HepG2 (cell line): ENCODE data around the gene CFAP221. TPM values are rescaled to one million over a fixed set of nuclear protein-coding genes. Genes with fewer than 3 reads are reported as not detected.
A peak's percentile ranks its signal among the peaks of the same experiment; 100 is the strongest.

Source experiments
- BRCA1 ChIP-seq: sonication (generic); formaldehyde crosslinking; IDR thresholded peaks from 2 replicates; pipeline ENCODE4 v1.4.0; 2020; ENCODE audit warnings: missing genetic modification reagents
- BRD4 ChIP-seq: sonication (generic); formaldehyde crosslinking; IDR thresholded peaks from 2 replicates; pipeline ENCODE4 v1.4.0; 2020; ENCODE audit warnings: missing genetic modification reagents
- FOXP1 ChIP-seq, 2 experiments: fragments of 450-650 bp in 1 of 2; IDR thresholded peaks; 2 replicates each; pipeline ENCODE4 v1.6.1; 2017 to 2018; ENCODE audit warnings: antibody characterized with exemption in 1 of 2
- KDM3A ChIP-seq: IDR thresholded peaks from 2 replicates; pipeline ENCODE4 v1.6.1; 2018; ENCODE audit warnings: low read depth, missing compliant biosample characterization
- KLF11 ChIP-seq: IDR thresholded peaks from 2 replicates; pipeline ENCODE4 v1.6.1; 2016; ENCODE audit warnings: missing compliant biosample characterization
- NKX3-1 ChIP-seq: sonication (generic); formaldehyde crosslinking; IDR thresholded peaks from 2 replicates; pipeline ENCODE4 v1.5.0; 2020; ENCODE audit warnings: missing genetic modification reagents
- SP4 ChIP-seq: sonication (generic); formaldehyde crosslinking; IDR thresholded peaks from 2 replicates; pipeline ENCODE4 v1.8.1; 2023; ENCODE audit warnings: mild to moderate bottlenecking, missing genetic modification reagents
- THYN1 ChIP-seq: sonication (generic); formaldehyde crosslinking; IDR thresholded peaks from 2 replicates; pipeline ENCODE4 v1.8.1; 2023; ENCODE audit warnings: low read depth, mild to moderate bottlenecking, moderate library complexity, missing genetic modification reagents, borderline replicate concordance
- TMF1 ChIP-seq: sonication (generic); formaldehyde crosslinking; IDR thresholded peaks from 2 replicates; pipeline ENCODE4 v1.8.1; 2022; ENCODE audit warnings: low read depth, missing genetic modification reagents
- TSC22D2 ChIP-seq: sonication (generic); formaldehyde crosslinking; IDR thresholded peaks from 2 replicates; pipeline ENCODE4 v1.5.1; 2020; ENCODE audit warnings: missing genetic modification reagents, mild to moderate bottlenecking, borderline replicate concordance
- ZFP1 ChIP-seq: IDR thresholded peaks from 2 replicates; pipeline ENCODE4 v1.6.1; 2016
- ZFP37 ChIP-seq: sonication (generic); formaldehyde crosslinking; IDR thresholded peaks from 2 replicates; pipeline ENCODE4 v1.4.0; 2020; ENCODE audit warnings: missing genetic modification reagents, borderline replicate concordance
- ZNF101 ChIP-seq: sonication (generic); formaldehyde crosslinking; IDR thresholded peaks from 2 replicates; pipeline ENCODE4 v1.4.0; 2020; ENCODE audit warnings: mild to moderate bottlenecking, low read depth, missing genetic modification reagents, borderline replicate concordance
- ZNF121 ChIP-seq: sonication (generic); formaldehyde crosslinking; IDR thresholded peaks from 2 replicates; pipeline ENCODE4 v1.5.0; 2020; ENCODE audit warnings: mild to moderate bottlenecking, missing genetic modification reagents
- ZNF20 ChIP-seq: sonication (generic); formaldehyde crosslinking; IDR thresholded peaks from 2 replicates; pipeline ENCODE4 v1.4.0; 2020; ENCODE audit warnings: mild to moderate bottlenecking, moderate library complexity, missing genetic modification reagents
- ZNF276 ChIP-seq: sonication (generic); formaldehyde crosslinking; IDR thresholded peaks from 2 replicates; pipeline ENCODE4 v1.4.0; 2020; ENCODE audit warnings: mild to moderate bottlenecking, low read depth, missing genetic modification reagents
- ZNF383 ChIP-seq: sonication (generic); formaldehyde crosslinking; IDR thresholded peaks from 2 replicates; pipeline ENCODE4 v1.4.0; 2020; ENCODE audit warnings: missing genetic modification reagents, mild to moderate bottlenecking, borderline replicate concordance
- ZNF550 ChIP-seq: sonication (generic); formaldehyde crosslinking; IDR thresholded peaks from 2 replicates; pipeline ENCODE4 v1.4.0; 2020; ENCODE audit warnings: mild to moderate bottlenecking, missing genetic modification reagents, borderline replicate concordance
- ZNF567 ChIP-seq: sonication (generic); formaldehyde crosslinking; IDR thresholded peaks from 2 replicates; pipeline ENCODE4 v1.8.1; 2023; ENCODE audit warnings: mild to moderate bottlenecking, missing genetic modification reagents, borderline replicate concordance
- ZNF589 ChIP-seq: sonication (generic); formaldehyde crosslinking; conservative IDR thresholded peaks from 2 replicates; pipeline ENCODE4 v1.8.0; 2022; ENCODE audit warnings: mild to moderate bottlenecking, moderate library complexity, missing genetic modification reagents
- ZNF687 ChIP-seq: sonication (generic); formaldehyde crosslinking; IDR thresholded peaks from 2 replicates; pipeline ENCODE4 v1.5.1; 2020; ENCODE audit warnings: mild to moderate bottlenecking, missing genetic modification reagents, moderate library complexity
- ZNF781 ChIP-seq: sonication (generic); formaldehyde crosslinking; IDR thresholded peaks from 2 replicates; pipeline ENCODE4 v1.5.1; 2020; ENCODE audit warnings: borderline replicate concordance, mild to moderate bottlenecking, missing genetic modification reagents; ENCODE audit errors: not compliant biosample characterization
- polyA plus RNA-seq, 8 experiments: library from polyadenylated mRNA; depleted of rRNA in 3 of 8; stranded (reverse) in 7 of 8; unstranded in 1 of 8; fragments of >200 nt; fragmentation: Illumina TruSeq in 4 of 8; extraction: Trizol in 4 of 8; gene quantifications; 2 replicates each; pipeline versions ENCODE4 v1.2.1 to v1.2.3, GENCODE V29; 2011 to 2016; ENCODE audit warnings: low read depth in 4 of 8, missing spikeins in 1 of 8, mixed read lengths in 1 of 8; ENCODE audit not compliant: insufficient read depth in 1 of 8
- total RNA-seq, 5 experiments: library from RNA; depleted of rRNA; stranded (reverse); fragments of >200 nt; fragmentation: Illumina TruSeq; extraction: Trizol; gene quantifications; 2 replicates each; pipeline ENCODE4 v1.2.3, GENCODE V29; 2016; ENCODE audit warnings: low read depth in 1 of 5
- TF ChIP-seq, protein P1 (sequence below), 2 experiments: fragments of 450-650 bp in 1 of 2; sonication (generic) in 1 of 2; formaldehyde crosslinking; IDR thresholded peaks; 2 replicates each; pipeline versions ENCODE4 v1.5.0 to v1.8.0; 2020 to 2022; ENCODE audit warnings: mild to moderate bottlenecking in 1 of 2, missing genetic modification reagents in 1 of 2
- TF ChIP-seq, protein P2 (sequence below): sonication (generic); formaldehyde crosslinking; IDR thresholded peaks from 2 replicates; pipeline ENCODE4 v1.8.1; 2023; ENCODE audit warnings: mild to moderate bottlenecking, moderate library complexity, missing genetic modification reagents

CFAP221 gene
- total and polyA plus RNA-seq, 2 of the 13 experiments (the other 11 are each of a cell fraction or from before 2014, with no cell fraction given): not detected

DNA sequence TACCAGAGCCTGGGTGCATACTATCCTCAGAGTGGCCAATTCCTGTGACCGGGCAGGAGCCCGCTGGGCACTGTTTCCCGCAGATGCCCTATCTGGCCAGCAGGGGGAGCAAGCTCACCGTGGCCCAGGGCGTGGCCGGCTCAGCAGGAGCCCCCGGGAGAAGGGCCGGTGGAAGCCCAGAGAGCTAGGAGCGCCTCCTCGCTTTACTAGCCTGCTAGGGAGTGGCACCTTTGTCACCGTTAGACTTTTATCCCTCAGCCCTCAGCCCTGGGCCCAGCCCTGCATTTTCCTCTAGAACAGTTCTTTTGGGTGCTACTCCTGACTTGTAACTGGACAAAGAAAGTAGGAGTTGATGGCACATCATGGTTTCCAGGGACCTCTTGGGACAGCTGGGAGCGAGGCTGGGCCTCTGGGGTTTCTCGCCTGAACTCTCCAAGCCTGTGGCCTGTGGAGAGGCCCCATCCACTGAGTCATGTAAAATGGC lies 158.7 kb downstream of the CFAP221 start (continued):
- TF ChIP-seq SP4 (CRISPR knock-in tag) (no peak), ZNF20 (CRISPR knock-in tag) (no peak), NKX3-1 (CRISPR knock-in tag) (no peak), ZNF383 (no peak), KDM3A (CRISPR knock-in tag) (0 out of 2 replicates have a peak, but pooled peaks have one; percentile 78), ZNF550 (CRISPR knock-in tag) (no peak), BRCA1 (CRISPR knock-in tag) (no peak), FOXP1 (IDR thresholded peaks at IDR 0.05) (no peak), FOXP1 (CRISPR knock-in tag; IDR thresholded peaks at IDR 0.05) (no peak), TSC22D2 (peak; percentile 75; the same call in 1 of the 2 replicates), ZFP1 (CRISPR knock-in tag) (no peak), ZNF589 (CRISPR knock-in tag) (no peak), TMF1 (CRISPR knock-in tag) (no peak), ZNF687 (CRISPR knock-in tag) (peak; percentile 74), ZNF121 (CRISPR knock-in tag) (no peak), BRD4 (no peak), ZNF101 (no peak), THYN1 (CRISPR knock-in tag) (no peak), ZNF567 (CRISPR knock-in tag) (no peak; the same call in 1 of the 2 replicates), ZNF781 (CRISPR knock-in tag) (peak; percentile 90), ZFP37 (no peak), ZNF276 (CRISPR knock-in tag) (no peak), KLF11 (no peak)
- TF ChIP-seq, protein P1, sequence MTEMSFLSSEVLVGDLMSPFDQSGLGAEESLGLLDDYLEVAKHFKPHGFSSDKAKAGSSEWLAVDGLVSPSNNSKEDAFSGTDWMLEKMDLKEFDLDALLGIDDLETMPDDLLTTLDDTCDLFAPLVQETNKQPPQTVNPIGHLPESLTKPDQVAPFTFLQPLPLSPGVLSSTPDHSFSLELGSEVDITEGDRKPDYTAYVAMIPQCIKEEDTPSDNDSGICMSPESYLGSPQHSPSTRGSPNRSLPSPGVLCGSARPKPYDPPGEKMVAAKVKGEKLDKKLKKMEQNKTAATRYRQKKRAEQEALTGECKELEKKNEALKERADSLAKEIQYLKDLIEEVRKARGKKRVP (CRISPR knock-in tag; IDR thresholded peaks at IDR 0.05): no peak
- TF ChIP-seq, protein P2, sequence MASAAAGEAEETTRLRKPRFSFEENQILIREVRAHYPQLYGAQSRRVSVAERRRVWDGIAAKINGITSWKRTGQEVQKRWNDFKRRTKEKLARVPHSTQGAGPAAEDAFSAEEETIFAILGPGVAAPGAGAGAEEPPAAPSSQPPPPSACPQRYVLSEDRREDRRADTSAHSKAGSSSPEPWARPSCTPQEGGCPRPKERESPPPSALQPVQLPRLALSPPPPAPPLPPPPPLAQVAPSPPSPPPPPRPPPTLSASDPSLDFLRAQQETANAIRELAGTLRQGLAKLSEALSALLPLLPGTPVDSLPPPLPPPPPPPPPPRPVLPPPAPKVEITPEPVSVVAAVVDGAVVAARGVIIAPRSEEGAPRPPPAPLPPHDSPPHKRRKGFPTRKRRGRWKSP (CRISPR knock-in tag): no peak
